ENCODE results near the gene MAPT.

The MAPT gene

GRCh38 chr17:45975640-45976295 is 81.4 kb downstream of the MAPT start:
- DNase-seq, result no peak

GRCh38 chr17:45976391-45976754 is 82.0 kb downstream of the MAPT start:
- DNase-seq, result no peak

DNA sequence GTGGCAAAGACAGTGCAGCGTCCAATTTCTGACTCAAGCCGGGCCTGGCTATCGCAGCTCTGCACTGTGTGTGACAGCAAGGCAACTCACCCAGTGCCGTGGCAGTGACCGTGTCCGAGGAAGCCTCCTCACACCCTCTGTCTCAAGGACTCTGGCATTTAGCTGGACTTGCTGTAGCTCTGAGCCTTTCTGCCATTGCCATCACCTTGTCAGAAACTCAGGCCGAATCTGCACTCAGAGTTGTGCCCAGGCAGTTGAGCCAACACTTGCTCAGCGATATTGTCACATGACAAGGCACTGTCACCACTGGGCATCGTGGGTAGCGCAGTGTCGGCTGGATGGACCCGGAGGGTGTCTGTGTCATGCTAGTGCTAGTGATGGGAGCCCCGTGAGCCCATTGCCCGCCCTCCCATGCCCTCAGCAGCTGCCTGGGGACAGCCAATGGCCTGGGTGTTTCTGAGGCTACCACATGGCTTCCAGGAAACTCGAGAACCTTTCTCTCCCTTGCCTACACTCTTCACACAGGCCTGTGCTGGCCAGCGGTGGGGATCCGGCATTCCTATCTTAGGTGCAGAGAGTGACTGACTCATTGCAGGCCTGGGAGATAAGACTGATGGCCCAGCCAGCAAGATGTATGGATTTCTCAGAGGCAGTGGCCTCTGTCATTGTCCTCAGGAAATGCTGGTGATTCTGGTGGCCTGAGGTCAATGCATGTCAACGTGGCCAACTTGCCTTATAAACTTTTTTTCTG is 82.6 kb downstream of the MAPT start:
- no peak for DNase-seq

GRCh38 chr17:45977506-45977824 is 83.1 kb downstream of the MAPT start:
- no peak for DNase-seq

DNA sequence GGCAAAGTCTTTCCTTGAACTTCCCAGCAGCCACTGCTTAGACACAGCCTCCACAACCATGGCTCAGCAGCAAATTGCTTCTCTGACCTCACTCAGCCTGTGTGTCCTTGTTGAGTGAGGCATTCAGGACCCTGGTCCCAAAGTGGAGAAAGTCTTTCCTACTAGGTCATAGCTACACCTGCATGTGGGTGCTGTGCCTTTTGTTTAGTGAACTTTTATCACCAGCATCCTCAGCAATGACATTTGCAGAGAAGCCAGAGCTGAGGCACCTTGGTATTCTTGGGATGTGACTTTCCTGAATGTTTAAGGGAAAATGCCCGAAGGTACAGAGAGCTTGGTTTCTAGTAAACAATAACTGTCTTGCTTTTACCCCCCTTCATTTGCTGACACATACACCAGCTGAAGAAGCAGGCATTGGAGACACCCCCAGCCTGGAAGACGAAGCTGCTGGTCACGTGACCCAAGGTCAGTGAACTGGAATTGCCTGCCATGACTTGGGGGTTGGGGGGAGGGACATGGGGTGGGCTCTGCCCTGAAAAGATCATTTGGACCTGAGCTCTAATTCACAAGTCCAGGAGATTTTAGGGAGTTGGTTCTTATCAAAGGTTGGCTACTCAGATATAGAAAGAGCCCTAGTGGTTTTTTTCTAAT is 83.7 kb downstream of the MAPT start:
- DNase-seq, result no peak

DNA sequence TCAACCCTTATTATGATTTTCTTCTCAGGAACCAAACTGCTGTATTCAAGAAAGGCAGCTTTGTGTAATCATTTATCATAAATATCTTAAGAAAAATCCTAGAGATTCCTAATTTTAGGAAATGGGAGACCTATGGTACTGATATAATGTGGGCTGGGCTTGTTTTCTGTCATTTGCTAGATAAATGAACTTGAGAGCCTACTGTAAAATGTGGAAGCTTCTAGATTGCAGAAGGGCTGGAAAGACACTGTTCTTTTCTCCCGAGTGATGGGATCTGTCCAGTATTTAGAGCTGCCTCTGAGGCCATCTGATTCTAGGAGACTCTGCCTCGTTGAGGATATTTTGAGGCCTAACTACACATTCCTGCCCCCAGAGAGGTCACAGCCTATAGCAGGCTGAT is 84.8 kb downstream of the MAPT start:
- no peak for DNase-seq

GRCh38 chr17:45980855-45981254 is 86.5 kb downstream of the MAPT start:
- DNase-seq, result no peak

DNA sequence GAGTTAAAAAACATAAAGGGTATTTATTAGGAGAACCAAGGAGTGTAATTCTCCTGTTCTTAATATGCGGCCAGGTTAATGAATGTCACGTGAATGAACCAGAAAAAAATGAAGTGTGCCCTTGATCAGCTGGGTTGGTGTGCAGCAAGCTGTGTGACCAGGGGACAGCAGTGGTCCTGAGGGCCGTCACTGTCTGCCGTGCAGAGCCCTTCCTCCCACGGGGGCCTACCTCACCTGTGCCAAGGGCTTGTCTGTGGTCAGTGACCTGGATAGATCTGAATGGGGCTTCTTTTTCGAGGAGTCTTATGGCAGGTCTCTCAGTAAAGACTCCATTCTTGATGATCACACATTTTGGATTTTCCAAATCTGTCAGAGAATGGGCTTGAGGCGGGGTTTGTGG is 87.0 kb downstream of the MAPT start:
- DNase-seq, result no peak

DNA sequence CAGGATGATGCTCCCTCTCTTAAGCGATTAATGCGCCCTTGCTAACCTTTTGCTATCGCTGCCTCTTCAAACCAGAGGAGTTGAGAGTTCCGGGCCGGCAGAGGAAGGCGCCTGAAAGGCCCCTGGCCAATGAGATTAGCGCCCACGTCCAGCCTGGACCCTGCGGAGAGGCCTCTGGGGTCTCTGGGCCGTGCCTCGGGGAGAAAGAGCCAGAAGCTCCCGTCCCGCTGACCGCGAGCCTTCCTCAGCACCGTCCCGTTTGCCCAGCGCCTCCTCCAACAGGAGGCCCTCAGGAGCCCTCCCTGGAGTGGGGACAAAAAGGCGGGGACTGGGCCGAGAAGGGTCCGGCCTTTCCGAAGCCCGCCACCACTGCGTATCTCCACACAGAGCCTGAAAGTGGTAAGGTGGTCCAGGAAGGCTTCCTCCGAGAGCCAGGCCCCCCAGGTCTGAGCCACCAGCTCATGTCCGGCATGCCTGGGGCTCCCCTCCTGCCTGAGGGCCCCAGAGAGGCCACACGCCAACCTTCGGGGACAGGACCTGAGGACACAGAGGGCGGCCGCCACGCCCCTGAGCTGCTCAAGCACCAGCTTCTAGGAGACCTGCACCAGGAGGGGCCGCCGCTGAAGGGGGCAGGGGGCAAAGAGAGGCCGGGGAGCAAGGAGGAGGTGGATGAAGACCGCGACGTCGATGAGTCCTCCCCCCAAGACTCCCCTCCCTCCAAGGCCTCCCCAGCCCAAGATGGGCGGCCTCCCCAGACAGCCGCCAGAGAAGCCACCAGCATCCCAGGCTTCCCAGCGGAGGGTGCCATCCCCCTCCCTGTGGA is 88.6 kb downstream of the MAPT start:
- DNase-seq, result no peak

DNA sequence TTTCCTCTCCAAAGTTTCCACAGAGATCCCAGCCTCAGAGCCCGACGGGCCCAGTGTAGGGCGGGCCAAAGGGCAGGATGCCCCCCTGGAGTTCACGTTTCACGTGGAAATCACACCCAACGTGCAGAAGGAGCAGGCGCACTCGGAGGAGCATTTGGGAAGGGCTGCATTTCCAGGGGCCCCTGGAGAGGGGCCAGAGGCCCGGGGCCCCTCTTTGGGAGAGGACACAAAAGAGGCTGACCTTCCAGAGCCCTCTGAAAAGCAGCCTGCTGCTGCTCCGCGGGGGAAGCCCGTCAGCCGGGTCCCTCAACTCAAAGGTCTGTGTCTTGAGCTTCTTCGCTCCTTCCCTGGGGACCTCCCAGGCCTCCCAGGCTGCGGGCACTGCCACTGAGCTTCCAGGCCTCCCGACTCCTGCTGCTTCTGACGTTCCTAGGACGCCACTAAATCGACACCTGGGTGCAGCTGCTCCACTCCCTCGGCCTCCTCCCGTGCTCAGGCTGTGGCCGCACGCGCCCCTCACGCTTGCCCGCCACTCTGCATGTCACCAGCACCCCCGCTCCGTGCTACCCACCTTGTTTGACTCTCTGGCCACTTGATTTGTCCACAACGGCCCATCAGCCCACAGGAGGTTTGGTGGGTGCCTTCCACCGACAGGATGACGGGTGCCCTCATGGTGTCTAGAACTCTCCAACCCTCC is 89.4 kb downstream of the MAPT start:
- no peak for DNase-seq

GRCh38 chr17:45984368-45984767 is 90.0 kb downstream of the MAPT start:
- no peak for DNase-seq

GRCh38 chr17:45985447-45985846 is 91.1 kb downstream of the MAPT start:
- DNase-seq, result no peak

DNA sequence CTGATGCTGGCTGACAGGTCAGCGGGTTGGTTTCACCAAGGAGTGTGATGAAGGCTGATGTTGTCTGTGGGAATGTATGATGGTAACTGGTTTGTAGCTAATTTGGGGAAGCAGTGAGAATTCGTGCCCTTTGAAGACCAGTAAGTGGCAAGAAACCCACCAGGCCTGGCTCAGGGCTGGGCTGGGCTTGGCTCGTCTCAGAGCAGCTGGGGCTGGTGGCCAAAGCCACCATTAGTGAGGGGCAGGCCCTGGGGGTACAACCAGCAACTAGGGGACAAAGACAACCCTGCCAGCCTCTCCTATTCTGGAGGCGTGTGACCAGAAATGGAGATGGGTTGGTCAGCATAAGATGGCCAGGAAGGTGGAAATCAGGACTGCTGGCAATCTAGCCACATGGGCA is 91.7 kb downstream of the MAPT start:
- no peak for DNase-seq

- DNase-seq, result no peak
These were observed 93.4 kb downstream of the MAPT start for GRCh38 chr17:45987706-45988105.

DNA sequence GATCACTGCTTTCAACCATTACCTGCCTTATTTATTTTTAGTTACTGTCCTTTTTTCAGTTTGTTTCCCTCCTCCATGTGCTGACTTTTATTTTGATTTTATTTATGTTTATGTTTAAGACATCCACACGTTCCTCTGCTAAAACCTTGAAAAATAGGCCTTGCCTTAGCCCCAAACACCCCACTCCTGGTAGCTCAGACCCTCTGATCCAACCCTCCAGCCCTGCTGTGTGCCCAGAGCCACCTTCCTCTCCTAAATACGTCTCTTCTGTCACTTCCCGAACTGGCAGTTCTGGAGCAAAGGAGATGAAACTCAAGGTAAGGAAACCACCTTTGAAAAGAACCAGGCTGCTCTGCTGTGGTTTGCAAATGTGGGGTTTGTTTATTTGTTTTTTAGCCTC is 95.4 kb downstream of the MAPT start:
- DNase-seq, result no peak

- no peak for DNase-seq
These were observed 96.5 kb downstream of the MAPT start for GRCh38 chr17:45990886-45991285.

DNA sequence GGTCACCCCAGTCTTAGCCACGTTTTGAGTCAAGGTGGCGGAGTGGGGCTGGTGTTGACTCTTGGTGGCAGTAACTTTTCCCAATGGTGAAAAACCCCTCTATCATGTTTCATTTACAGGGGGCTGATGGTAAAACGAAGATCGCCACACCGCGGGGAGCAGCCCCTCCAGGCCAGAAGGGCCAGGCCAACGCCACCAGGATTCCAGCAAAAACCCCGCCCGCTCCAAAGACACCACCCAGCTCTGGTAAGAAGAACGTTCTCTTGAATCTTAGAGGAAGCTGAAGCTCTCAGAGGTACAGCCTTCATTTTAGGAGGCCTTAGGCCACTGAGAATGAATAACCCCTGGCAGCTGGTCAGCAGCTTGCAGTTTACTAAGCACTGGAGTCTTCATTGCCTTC is 97.0 kb downstream of the MAPT start:
- no peak for DNase-seq

- DNase-seq, result no peak
These were observed 97.8 kb downstream of the MAPT start for GRCh38 chr17:45992175-45992574.

- no peak for DNase-seq
These were observed 98.5 kb downstream of the MAPT start for GRCh38 chr17:45992904-45993303.

- DNase-seq, result no peak
These were observed 99.7 kb downstream of the MAPT start for GRCh38 chr17:45993962-45994627.

- no peak for DNase-seq
These were observed 100.6 kb downstream of the MAPT start for GRCh38 chr17:45994987-45995386.

DNA sequence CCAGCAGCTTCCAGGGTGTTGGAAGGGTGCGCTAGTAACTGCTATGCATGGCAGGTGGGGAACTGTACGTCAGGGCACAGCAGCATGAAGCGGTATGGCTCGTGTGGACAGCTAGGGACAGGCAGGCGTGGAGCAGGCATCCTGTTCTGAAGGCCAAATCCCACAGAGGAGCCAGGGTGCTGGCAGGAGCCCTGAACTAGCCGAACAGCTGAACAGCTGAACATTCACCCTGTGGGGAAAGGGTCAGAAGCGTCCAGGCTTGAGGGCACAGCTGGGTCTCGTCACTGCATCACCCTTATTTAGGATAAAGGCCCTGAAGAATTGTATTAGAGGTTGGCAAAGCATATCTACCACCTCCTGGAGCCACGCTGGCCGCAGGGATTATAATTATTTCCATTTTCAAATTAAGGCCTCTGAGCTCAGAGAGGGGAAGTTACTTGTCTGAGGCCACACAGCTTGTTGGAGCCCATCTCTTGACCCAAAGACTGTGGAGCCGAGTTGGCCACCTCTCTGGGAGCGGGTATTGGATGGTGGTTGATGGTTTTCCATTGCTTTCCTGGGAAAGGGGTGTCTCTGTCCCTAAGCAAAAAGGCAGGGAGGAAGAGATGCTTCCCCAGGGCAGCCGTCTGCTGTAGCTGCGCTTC is 101.4 kb downstream of the MAPT start:
- DNase-seq, result no peak

All from NCI-H526 (cell line).